ENCODE results near the gene FBXO41. TPM values are rescaled to one million over a fixed set of nuclear protein-coding genes. Genes with fewer than 3 reads are reported as not detected.

Gene FBXO41
- total and polyA plus RNA-seq, 9 of the 15 experiments (the other 6 are each of a cell fraction or from before 2014, with no cell fraction given), result 0.21 to 8.2 (median 3.5) TPM

DNA sequence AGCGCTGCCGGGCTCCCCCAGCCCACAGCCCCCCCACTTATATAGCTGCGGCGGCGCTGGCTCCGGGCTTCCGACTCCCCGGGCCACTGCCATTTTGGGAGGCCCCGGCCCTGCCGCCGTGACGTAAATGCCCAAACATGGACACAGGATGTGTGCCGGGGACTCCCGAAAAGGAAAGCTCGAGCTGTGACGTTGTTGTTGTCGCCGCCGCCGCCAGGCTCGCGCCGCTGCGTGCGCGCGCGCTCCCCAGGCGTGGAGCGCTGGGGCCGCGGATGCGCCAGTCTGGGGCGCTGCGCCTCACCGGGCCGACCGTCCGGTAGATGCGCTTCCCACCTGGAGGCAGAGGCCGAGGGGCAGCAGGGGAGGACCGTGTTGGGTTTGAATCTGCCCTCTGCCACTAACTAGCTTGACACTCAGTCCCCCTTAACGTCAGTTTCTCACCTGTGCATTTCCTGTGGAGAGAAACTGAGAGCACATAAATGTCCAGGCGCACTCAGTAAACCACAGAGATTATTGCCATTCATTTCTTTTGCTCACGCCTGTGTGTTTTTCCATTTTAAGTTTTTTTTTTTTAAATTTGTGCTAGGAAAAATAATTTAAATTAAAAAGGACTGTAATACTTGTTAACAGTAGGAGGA, 9.4 kb upstream of the FBXO41 start, which contains the start of gene EGR4 (continued):
- TF ChIP-seq, protein P1, sequence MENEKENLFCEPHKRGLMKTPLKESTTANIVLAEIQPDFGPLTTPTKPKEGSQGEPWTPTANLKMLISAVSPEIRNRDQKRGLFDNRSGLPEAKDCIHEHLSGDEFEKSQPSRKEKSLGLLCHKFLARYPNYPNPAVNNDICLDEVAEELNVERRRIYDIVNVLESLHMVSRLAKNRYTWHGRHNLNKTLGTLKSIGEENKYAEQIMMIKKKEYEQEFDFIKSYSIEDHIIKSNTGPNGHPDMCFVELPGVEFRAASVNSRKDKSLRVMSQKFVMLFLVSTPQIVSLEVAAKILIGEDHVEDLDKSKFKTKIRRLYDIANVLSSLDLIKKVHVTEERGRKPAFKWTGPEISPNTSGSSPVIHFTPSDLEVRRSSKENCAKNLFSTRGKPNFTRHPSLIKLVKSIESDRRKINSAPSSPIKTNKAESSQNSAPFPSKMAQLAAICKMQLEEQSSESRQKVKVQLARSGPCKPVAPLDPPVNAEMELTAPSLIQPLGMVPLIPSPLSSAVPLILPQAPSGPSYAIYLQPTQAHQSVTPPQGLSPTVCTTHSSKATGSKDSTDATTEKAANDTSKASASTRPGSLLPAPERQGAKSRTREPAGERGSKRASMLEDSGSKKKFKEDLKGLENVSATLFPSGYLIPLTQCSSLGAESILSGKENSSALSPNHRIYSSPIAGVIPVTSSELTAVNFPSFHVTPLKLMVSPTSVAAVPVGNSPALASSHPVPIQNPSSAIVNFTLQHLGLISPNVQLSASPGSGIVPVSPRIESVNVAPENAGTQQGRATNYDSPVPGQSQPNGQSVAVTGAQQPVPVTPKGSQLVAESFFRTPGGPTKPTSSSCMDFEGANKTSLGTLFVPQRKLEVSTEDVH (IDR thresholded peaks at IDR 0.05; ENCODE audit: low read depth, partially characterized antibody), result no peak
- TF ChIP-seq MBD2 (IDR thresholded peaks at IDR 0.05; ENCODE audit: borderline replicate concordance, low read depth) (no peak), YY1 (IDR thresholded peaks at IDR 0.05; ENCODE audit: borderline replicate concordance in 1 of 3, control insufficient read depth in 1 of 3, extremely low read depth in 1 of 3, insufficient read depth in 3 of 3, insufficient read length in 1 of 3, insufficient replicate concordance in 2 of 3, low read depth in 1 of 3, low read length in 2 of 3) (peak in 1 of 3 experiments; percentile 33), XRCC3 (IDR thresholded peaks at IDR 0.05) (no peak), ZNF134 (CRISPR knock-in tag; conservative IDR thresholded peaks at IDR 0.05) (no peak), BDP1 (IDR thresholded peaks at IDR 0.05; ENCODE audit: insufficient read depth, insufficient read length) (no peak), ILF3 (IDR thresholded peaks at IDR 0.05; ENCODE audit: borderline replicate concordance) (no peak), HLTF (IDR thresholded peaks at IDR 0.05) (no peak), PPARD (CRISPR knock-in tag; IDR thresholded peaks at IDR 0.05) (no peak), GTF2E2 (tag; IDR thresholded peaks at IDR 0.05) (no peak), ZNF408 (CRISPR knock-in tag; IDR thresholded peaks at IDR 0.05; ENCODE audit: low read depth) (no peak), ZNF75A (CRISPR knock-in tag; IDR thresholded peaks at IDR 0.05) (no peak), NFATC3 (IDR thresholded peaks at IDR 0.05) (no peak), HIVEP1 (CRISPR knock-in tag; IDR thresholded peaks at IDR 0.05) (peak; percentile 98), MAZ (CRISPR knock-in tag; conservative IDR thresholded peaks at IDR 0.05 in 1 of 2, IDR thresholded peaks at IDR 0.05 in 1 of 2) (0 out of 4 replicates have a peak, but pooled peaks of 1 of the 2 experiments have one; percentile 22)
- TF ChIP-seq, protein P2, sequence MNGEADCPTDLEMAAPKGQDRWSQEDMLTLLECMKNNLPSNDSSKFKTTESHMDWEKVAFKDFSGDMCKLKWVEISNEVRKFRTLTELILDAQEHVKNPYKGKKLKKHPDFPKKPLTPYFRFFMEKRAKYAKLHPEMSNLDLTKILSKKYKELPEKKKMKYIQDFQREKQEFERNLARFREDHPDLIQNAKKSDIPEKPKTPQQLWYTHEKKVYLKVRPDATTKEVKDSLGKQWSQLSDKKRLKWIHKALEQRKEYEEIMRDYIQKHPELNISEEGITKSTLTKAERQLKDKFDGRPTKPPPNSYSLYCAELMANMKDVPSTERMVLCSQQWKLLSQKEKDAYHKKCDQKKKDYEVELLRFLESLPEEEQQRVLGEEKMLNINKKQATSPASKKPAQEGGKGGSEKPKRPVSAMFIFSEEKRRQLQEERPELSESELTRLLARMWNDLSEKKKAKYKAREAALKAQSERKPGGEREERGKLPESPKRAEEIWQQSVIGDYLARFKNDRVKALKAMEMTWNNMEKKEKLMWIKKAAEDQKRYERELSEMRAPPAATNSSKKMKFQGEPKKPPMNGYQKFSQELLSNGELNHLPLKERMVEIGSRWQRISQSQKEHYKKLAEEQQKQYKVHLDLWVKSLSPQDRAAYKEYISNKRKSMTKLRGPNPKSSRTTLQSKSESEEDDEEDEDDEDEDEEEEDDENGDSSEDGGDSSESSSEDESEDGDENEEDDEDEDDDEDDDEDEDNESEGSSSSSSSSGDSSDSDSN (IDR thresholded peaks at IDR 0.05; ENCODE audit: borderline replicate concordance in 1 of 2, low read depth in 2 of 2, low read length in 2 of 2), result no peak
- TF ChIP-seq, protein P3, sequence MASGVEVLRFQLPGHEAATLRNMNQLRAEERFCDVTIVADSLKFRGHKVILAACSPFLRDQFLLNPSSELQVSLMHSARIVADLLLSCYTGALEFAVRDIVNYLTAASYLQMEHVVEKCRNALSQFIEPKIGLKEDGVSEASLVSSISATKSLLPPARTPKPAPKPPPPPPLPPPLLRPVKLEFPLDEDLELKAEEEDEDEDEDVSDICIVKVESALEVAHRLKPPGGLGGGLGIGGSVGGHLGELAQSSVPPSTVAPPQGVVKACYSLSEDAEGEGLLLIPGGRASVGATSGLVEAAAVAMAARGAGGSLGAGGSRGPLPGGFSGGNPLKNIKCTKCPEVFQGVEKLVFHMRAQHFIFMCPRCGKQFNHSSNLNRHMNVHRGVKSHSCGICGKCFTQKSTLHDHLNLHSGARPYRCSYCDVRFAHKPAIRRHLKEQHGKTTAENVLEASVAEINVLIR (CRISPR knock-in tag; IDR thresholded peaks at IDR 0.05), result peak; percentile 64
- TF ChIP-seq, protein P4, sequence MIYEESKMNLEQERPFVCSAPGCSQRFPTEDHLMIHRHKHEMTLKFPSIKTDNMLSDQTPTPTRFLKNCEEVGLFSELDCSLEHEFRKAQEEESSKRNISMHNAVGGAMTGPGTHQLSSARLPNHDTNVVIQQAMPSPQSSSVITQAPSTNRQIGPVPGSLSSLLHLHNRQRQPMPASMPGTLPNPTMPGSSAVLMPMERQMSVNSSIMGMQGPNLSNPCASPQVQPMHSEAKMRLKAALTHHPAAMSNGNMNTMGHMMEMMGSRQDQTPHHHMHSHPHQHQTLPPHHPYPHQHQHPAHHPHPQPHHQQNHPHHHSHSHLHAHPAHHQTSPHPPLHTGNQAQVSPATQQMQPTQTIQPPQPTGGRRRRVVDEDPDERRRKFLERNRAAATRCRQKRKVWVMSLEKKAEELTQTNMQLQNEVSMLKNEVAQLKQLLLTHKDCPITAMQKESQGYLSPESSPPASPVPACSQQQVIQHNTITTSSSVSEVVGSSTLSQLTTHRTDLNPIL (CRISPR knock-in tag; IDR thresholded peaks at IDR 0.05), result no peak
- TF ChIP-seq, protein P5, sequence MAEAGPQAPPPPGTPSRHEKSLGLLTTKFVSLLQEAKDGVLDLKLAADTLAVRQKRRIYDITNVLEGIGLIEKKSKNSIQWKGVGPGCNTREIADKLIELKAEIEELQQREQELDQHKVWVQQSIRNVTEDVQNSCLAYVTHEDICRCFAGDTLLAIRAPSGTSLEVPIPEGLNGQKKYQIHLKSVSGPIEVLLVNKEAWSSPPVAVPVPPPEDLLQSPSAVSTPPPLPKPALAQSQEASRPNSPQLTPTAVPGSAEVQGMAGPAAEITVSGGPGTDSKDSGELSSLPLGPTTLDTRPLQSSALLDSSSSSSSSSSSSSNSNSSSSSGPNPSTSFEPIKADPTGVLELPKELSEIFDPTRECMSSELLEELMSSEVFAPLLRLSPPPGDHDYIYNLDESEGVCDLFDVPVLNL (CRISPR knock-in tag; IDR thresholded peaks at IDR 0.05; ENCODE audit: low read depth), result no peak
